AG20443 (cell line): ENCODE measurements around the gene PPIL1.
"Not testable (repeated sequence)": the region's sequence is repeated elsewhere in the genome, so short reads cannot be mapped to it uniquely, and the experiment has no call there.

ENCODE experiments used
- DNase-seq: peaks from one replicate; pipeline ENCODE4 v3.0.0; 2012; ENCODE audit warnings: low spot score, mixed read lengths

Gene PPIL1

GRCh38 chr6:36874443-36875249 lies at the start of gene PPIL1:
PPIL1 (minus strand) TSS chr6:36874803; CDS start chr6:36874772, 31 bp downstream.
- peak; percentile 96 for DNase-seq

- DNase-seq = no peak
These were observed 49.5 kb upstream of the PPIL1 start for GRCh38 chr6:36924131-36924530.

GRCh38 chr6:36920546-36920945 lies 45.9 kb upstream of the PPIL1 start:
- DNase-seq = no peak

- DNase-seq = no peak
These were observed 45.4 kb upstream of the PPIL1 start for GRCh38 chr6:36920049-36920448.

- DNase-seq = peak; percentile 80
These were observed 43.1 kb upstream of the PPIL1 start for GRCh38 chr6:36917541-36918193.

GRCh38 chr6:36916126-36916525 lies 41.5 kb upstream of the PPIL1 start:
- DNase-seq = no peak

GRCh38 chr6:36915599-36915998 lies 41.0 kb upstream of the PPIL1 start:
- no peak for DNase-seq

- no peak for DNase-seq
These were observed 39.7 kb upstream of the PPIL1 start for GRCh38 chr6:36914227-36914794.

- DNase-seq = no peak
These were observed 38.5 kb upstream of the PPIL1 start for GRCh38 chr6:36913082-36913481.

- peak; percentile 83 for DNase-seq
These were observed 38.0 kb upstream of the PPIL1 start for GRCh38 chr6:36912586-36912985.

GRCh38 chr6:36912030-36912454 lies 37.4 kb upstream of the PPIL1 start:
- no peak for DNase-seq

- no peak for DNase-seq
These were observed 34.1 kb upstream of the PPIL1 start for GRCh38 chr6:36908747-36909146.

GRCh38 chr6:36907781-36908180 lies 33.2 kb upstream of the PPIL1 start:
- DNase-seq = no peak

- DNase-seq = no peak
These were observed 32.1 kb upstream of the PPIL1 start for GRCh38 chr6:36906539-36907325.

GRCh38 chr6:36904851-36905393 lies 30.3 kb upstream of the PPIL1 start:
- no peak for DNase-seq

GRCh38 chr6:36904114-36904513 lies 29.5 kb upstream of the PPIL1 start:
- no peak for DNase-seq

GRCh38 chr6:36897609-36898008 lies 23.0 kb upstream of the PPIL1 start:
- DNase-seq = no peak

GRCh38 chr6:36893976-36894932 lies 19.7 kb upstream of the PPIL1 start:
- no peak for DNase-seq

GRCh38 chr6:36891153-36891552 lies 16.6 kb upstream of the PPIL1 start:
- DNase-seq = not testable (repeated sequence)

GRCh38 chr6:36890112-36890663 lies 15.6 kb upstream of the PPIL1 start:
- DNase-seq = no peak
